K562 (cell line): ENCODE results near the gene TMEM117. TPM values are rescaled to one million over a fixed set of nuclear protein-coding genes. Genes with fewer than 3 reads are reported as not detected.

Source experiments
- ATAC-seq: fragments of 200-7000 bp; cut with Tn5 transposase; 3 replicates; pipeline ENCODE4 v1.9.1; 2020; ENCODE audit warnings: moderate library complexity
- BruUV-seq: library from RNA; stranded (reverse); fragments of 400-500 nt; replicated peaks from 2 replicates; lab custom pipeline; 2021; lab: Mats Ljungman, UMichigan
- CTCF ChIA-PET: fragments of 300-600 bp; formaldehyde crosslinking; extraction: SDS; loops from one replicate; lab custom pipeline; 2021; ENCODE audit warnings: low intra/inter-chr PET ratio; lab: Yijun Ruan, JAX
- POLR2A ChIA-PET: fragments of 300-600, 350-650 bp; sonication (Branson Sonifier 250); formaldehyde crosslinking; extraction: SDS; loops from one replicate; lab custom pipeline; 2021; ENCODE audit warnings: antibody characterized with exemption, inconsistent platforms; lab: Yijun Ruan, JAX
- DNase-seq, 4 experiments: peaks; one replicate each; pipeline versions ENCODE4 v3.0.0 to v3.0.0-alpha.2; 2011 to 2018; ENCODE audit warnings: low spot score in 3 of 4, mixed read lengths in 3 of 4; ENCODE audit errors: extremely low read depth in 1 of 4
- FAIRE-seq: peaks from 2 replicates; lab custom pipeline; 2011; peaks lifted over from hg19 to GRCh38; lab: Jason Lieb, UNC
- H2AFZ ChIP-seq: 2 replicates; pipeline ENCODE4 v1.6.0; 2011; ENCODE audit warnings: low read depth, low read length, control low read depth, inconsistent platforms
- H3K27ac ChIP-seq: fragments of 200-600 bp; 3 replicates; pipeline ENCODE4 v1.8.0; 2011; ENCODE audit warnings: low read depth, mild to moderate bottlenecking, control low read depth, inconsistent platforms, low read length, moderate library complexity, mixed read lengths; ENCODE audit errors: extremely low read depth
- H3K27me3 ChIP-seq, 2 experiments: fragments of 300-600 bp in 1 of 2; 2 replicates in 1 of 2; 3 replicates in 1 of 2; pipeline versions ENCODE4 v1.6.0 to v1.8.0; 2011; ENCODE audit warnings: inconsistent platforms in 2 of 2, low read length in 2 of 2, mild to moderate bottlenecking in 1 of 2, mixed read lengths in 1 of 2, moderate library complexity in 1 of 2; ENCODE audit not compliant: control insufficient read depth in 2 of 2, insufficient read depth in 2 of 2
- H3K36me3 ChIP-seq: fragments of 300-600 bp; 3 replicates; pipeline ENCODE4 v1.8.0; 2011; ENCODE audit warnings: mild to moderate bottlenecking, low read length, inconsistent platforms; ENCODE audit not compliant: control insufficient read depth, insufficient read depth
- H3K4me1 ChIP-seq, 2 experiments: fragments of 200-600 bp in 1 of 2; replicated peaks in 1 of 2; 2 replicates in 1 of 2; 3 replicates in 1 of 2; pipeline versions ENCODE4 v1.5.1 to v1.8.0; 2011; ENCODE audit warnings: inconsistent platforms in 2 of 2, low read length in 2 of 2, mild to moderate bottlenecking in 1 of 2, mixed read lengths in 1 of 2, moderate library complexity in 1 of 2; ENCODE audit not compliant: control insufficient read depth in 2 of 2, insufficient read depth in 2 of 2
- H3K4me2 ChIP-seq: 2 replicates; pipeline ENCODE4 v1.6.1; 2011; ENCODE audit warnings: low read length, control low read depth, inconsistent platforms, mixed read lengths; ENCODE audit not compliant: insufficient read depth
- H3K4me3 ChIP-seq: fragments of 200-600 bp; sonication (generic), shearing (Covaris generic); 2 replicates; pipeline ENCODE4 v1.5.1; 2016; ENCODE audit warnings: control low read depth, inconsistent platforms
- H3K79me2 ChIP-seq: fragments of 200-600 bp; 3 replicates; pipeline ENCODE4 v1.8.0; 2011; ENCODE audit warnings: low read length, inconsistent platforms; ENCODE audit not compliant: control insufficient read depth, insufficient read depth
- H3K9ac ChIP-seq, 2 experiments: 2 replicates each; pipeline versions ENCODE4 v1.6.0 to v1.6.1; 2011; ENCODE audit warnings: low read depth in 2 of 2, low read length in 2 of 2, control low read depth in 1 of 2, inconsistent platforms in 1 of 2, mild to moderate bottlenecking in 1 of 2, mixed read lengths in 1 of 2; ENCODE audit not compliant: insufficient read depth in 1 of 2
- H3K9me1 ChIP-seq: one replicate; pipeline ENCODE4 v1.6.0; 2011; ENCODE audit warnings: inconsistent platforms, mild to moderate bottlenecking, low read length, moderate library complexity; ENCODE audit not compliant: control insufficient read depth, insufficient read depth
- H3K9me3 ChIP-seq: replicated peaks from 2 replicates; pipeline ENCODE4 v1.5.1; 2011; ENCODE audit warnings: low read depth, low read length, inconsistent platforms; ENCODE audit not compliant: control insufficient read depth, insufficient read depth
- H4K20me1 ChIP-seq: replicated peaks from 2 replicates; pipeline ENCODE4 v1.6.1; 2011; ENCODE audit warnings: low read length, inconsistent platforms, mixed read lengths; ENCODE audit not compliant: control insufficient read depth, insufficient read depth
- CSDE1 ChIP-seq, 2 experiments: fragments of 450-650 bp; IDR thresholded peaks; 2 replicates each; pipeline ENCODE4 v1.6.1; 2016; ENCODE audit warnings: mild to moderate bottlenecking in 1 of 2
- OTX1 ChIP-seq: fragments of 450-650 bp; formaldehyde crosslinking; IDR thresholded peaks from 2 replicates; pipeline ENCODE4 v1.4.0; 2022; ENCODE audit warnings: mild to moderate bottlenecking
- ZNF507 ChIP-seq: conservative IDR thresholded peaks from 2 replicates; pipeline ENCODE4 v1.6.1; 2017; ENCODE audit warnings: missing genetic modification characterization, missing compliant biosample characterization
- ZNF586 ChIP-seq: fragments of 450-650 bp; formaldehyde crosslinking; conservative IDR thresholded peaks from 2 replicates; pipeline ENCODE4 v1.4.0; 2020; ENCODE audit warnings: mild to moderate bottlenecking, moderate library complexity
- WGBS: fragments of 100-300 bp; shearing (Covaris generic); methylation state at CpG from one replicate; pipeline ENCODE4 v1.1.6; 2016; ENCODE audit warnings: low coverage, mixed read lengths; ENCODE audit not compliant: insufficient coverage; ENCODE audit errors: missing lambda C conversion rate; 5-methylcytosine and 5-hydroxymethylcytosine counted together
- in situ Hi-C: fragments of 300-500 bp; cut with MboI; formaldehyde crosslinking; loops from 4 replicates; pipeline ENCODE4 v1.15.0; 2018; ENCODE audit warnings: inconsistent platforms, mixed read lengths
- intact Hi-C: fragments of 100-400 bp; cut with micrococcal nuclease; formaldehyde crosslinking; loops from 2 replicates; pipeline ENCODE4 v1.14.2; 2022
- polyA plus RNA-seq, 8 experiments: library from polyadenylated mRNA; depleted of rRNA in 4 of 8; stranded (reverse) in 5 of 8; unstranded in 3 of 8; fragments of >200 nt; fragmentation: Nextera tagmentation in 2 of 8; fragmentation: Illumina TruSeq in 1 of 8; extraction: Ambion mirVana in 2 of 8; extraction: Trizol in 1 of 8; gene quantifications; 2 replicates each; pipeline versions ENCODE4 v1.2.1 to v1.2.3, GENCODE V29; 2011 to 2014; ENCODE audit warnings: inconsistent platforms in 1 of 8, missing spikeins in 1 of 8
- total RNA-seq, 7 experiments: library from RNA; depleted of rRNA in 6 of 7; stranded (reverse); fragments of >200 nt in 6 of 7; fragmentation: Illumina TruSeq in 2 of 7; extraction: Trizol in 2 of 7; gene quantifications; 2 replicates each; pipeline versions ENCODE4 v1.2.1 to v1.2.3, GENCODE V29; 2011 to 2021; ENCODE audit warnings: low replicate concordance in 1 of 7
- TF ChIP-seq, protein P1 (sequence below): sonication (generic); IDR thresholded peaks from 2 replicates; pipeline ENCODE4 v1.6.1; 2016
- TF ChIP-seq, protein P2 (sequence below): fragments of 250-450 bp; sonication (Bioruptor Pico); IDR thresholded peaks from 2 replicates; pipeline ENCODE4 v1.8.0; 2021; ENCODE audit warnings: mild to moderate bottlenecking, moderate library complexity

TMEM117 gene
- total and polyA plus RNA-seq, 9 of the 15 experiments (the other 6 are each of a cell fraction or from before 2014, with no cell fraction given), result 0.31 to 2.8 (median 1.0) TPM

DNA sequence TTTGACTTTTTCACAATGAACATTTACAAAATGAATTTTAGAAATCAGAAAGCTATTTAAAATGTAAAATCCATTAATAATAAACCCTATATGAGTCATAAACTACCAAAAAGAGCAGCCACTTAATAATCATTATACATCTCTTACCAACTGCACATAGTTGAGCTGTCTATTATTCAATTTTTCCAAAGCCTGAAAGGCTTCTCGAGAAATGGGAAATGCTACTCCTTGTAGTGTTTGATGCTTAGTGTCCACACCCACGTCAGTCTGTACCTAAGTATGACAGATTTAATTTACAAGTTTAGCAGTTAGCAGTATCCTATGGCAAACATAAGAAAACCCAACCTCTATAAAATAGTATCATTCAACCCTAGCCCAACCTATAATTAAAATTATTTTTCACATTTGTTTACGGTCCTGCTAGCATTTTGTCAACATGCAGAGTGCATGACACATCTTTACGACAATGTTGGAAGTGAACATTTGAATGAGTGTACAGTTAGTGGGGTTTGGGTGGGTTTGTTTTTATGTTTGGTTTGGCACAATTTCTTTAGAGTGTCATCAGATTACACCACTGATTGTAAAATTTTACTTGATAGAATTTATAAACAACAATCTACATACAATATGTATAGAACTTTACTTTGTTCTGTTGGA lies 38.2 kb upstream of the TMEM117 start:
- no peak for FAIRE-seq
- no peak overlapping the region for H2AFZ ChIP-seq
- peaks cover 5% of the 10 kb centered on the region; the same call in 1 of the 3 replicates for H3K79me2 ChIP-seq
- no peak overlapping the region for H3K9ac ChIP-seq
- peaks cover 0 to 4% of the 10 kb centered on the region in 2 experiments; a peak in 1 of 5 replicates for H3K4me1 ChIP-seq
- no peaks in the 10 kb centered on the region for H3K27me3 ChIP-seq
- CTCF ChIA-PET, result no interaction called here
- DNase-seq, result no peak
- intact Hi-C loops (no loop called here), in situ Hi-C loops (no loop called here)
- H3K4me2 ChIP-seq, result no peak overlapping the region
- WGBS, result 90% methylated on average over 4 of the region's 4 CpGs
- peaks cover 77% of the 10 kb centered on the region for H3K36me3 ChIP-seq
- no TSS peak for BruUV-seq
- POLR2A ChIA-PET, result no interaction called here
- no peaks in the 10 kb centered on the region for H3K9me1 ChIP-seq
- H4K20me1 ChIP-seq, result no peaks in the 10 kb centered on the region
- H3K27ac ChIP-seq, result no peak overlapping the region
- no peak overlapping the region for H3K4me3 ChIP-seq
- H3K9me3 ChIP-seq, result no peaks in the 10 kb centered on the region
- ATAC-seq, result no peak
- TF ChIP-seq OTX1 (CRISPR knock-in tag) (no peak), CSDE1 (IDR thresholded peaks at IDR 0.05) (no peak), ZNF507 (tag) (no peak)

DNA sequence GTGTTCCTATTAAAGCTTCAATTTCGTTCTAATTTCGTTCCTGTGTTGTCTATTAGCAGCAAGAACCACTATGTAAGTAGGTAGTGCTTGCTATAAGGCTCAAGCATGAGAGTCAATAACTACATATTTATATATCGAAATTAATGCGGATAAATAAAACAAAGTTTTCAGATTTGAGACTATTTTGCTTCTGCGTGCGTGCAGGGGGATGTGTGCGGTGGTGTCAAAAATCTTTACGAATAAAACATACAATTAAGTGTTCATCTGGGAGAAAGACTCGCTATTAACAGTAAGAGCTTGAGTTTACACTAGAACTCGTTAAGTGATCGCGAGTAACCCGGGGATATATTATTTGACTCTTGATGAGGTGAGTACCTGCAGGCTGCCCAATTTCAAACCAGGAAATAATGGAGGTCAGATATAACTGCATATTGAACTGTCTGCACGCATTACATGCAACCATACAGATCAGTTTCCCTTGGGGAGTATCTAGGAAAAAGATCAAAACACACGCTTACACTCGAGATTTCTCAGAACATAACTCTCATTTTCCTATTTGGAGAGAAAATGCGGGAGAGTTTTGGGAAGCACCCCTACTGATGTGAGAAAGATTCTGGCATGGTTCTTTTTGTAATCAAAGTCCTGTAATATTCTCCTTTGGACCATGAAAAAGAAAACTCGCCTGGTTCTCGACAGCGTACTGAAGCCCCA lies 30.6 kb upstream of the TMEM117 start:
- 2% methylated on average over 20 of the region's 20 CpGs for WGBS
- intact Hi-C loops (loop anchor here (5.0 kb wide), 1 partner anchor 48 kb away; the partner anchor contains the start of genes IRAK4 and PUS7L), in situ Hi-C loops (no loop called here)
- Histone ChIP-seq H3K9me3 (no peaks in the 10 kb centered on the region), H3K9ac (peak overlapping the region; percentile 89 to 97), H3K27me3 (no peaks in the 10 kb centered on the region; a peak in 1 of 5 replicates), H3K9me1 (no peaks in the 10 kb centered on the region), H3K27ac (peak overlapping the region; percentile 92), H3K4me1 (peaks cover 0 to 2% of the 10 kb centered on the region in 2 experiments; a peak in 1 of 5 replicates), H4K20me1 (no peaks in the 10 kb centered on the region), H3K4me3 (peak overlapping the region; percentile 92), H3K79me2 (peaks cover 40% of the 10 kb centered on the region), H3K4me2 (peak overlapping the region; percentile 90), H2AFZ (peak overlapping the region; percentile 94), H3K36me3 (peaks cover 38% of the 10 kb centered on the region)
- ChIA-PET POLR2A (interaction anchor here (0.6 to 2.6 kb wide), 14 partner anchors 9 to 1100 kb away, joined by 3 to 12 read pairs (median 4); no protein-coding TSS in a partner anchor), CTCF (interaction anchor here (1.0 kb wide), 1 partner anchor 74 kb away, joined by 3 read pairs; no protein-coding TSS in a partner anchor)
- TSS peak; percentile 50 for BruUV-seq
- ATAC-seq (peak; percentile 37), FAIRE-seq (peak; percentile 63), DNase-seq (peak in 2 of 4 experiments; percentile 12 to 27)
- TF ChIP-seq, protein P1, sequence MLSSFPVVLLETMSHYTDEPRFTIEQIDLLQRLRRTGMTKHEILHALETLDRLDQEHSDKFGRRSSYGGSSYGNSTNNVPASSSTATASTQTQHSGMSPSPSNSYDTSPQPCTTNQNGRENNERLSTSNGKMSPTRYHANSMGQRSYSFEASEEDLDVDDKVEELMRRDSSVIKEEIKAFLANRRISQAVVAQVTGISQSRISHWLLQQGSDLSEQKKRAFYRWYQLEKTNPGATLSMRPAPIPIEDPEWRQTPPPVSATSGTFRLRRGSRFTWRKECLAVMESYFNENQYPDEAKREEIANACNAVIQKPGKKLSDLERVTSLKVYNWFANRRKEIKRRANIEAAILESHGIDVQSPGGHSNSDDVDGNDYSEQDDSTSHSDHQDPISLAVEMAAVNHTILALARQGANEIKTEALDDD, result 0 out of 2 replicates have a peak, but pooled peaks have one; percentile 18
- no peak for TF ChIP-seq ZNF586 (CRISPR knock-in tag)
- TF ChIP-seq, protein P2, sequence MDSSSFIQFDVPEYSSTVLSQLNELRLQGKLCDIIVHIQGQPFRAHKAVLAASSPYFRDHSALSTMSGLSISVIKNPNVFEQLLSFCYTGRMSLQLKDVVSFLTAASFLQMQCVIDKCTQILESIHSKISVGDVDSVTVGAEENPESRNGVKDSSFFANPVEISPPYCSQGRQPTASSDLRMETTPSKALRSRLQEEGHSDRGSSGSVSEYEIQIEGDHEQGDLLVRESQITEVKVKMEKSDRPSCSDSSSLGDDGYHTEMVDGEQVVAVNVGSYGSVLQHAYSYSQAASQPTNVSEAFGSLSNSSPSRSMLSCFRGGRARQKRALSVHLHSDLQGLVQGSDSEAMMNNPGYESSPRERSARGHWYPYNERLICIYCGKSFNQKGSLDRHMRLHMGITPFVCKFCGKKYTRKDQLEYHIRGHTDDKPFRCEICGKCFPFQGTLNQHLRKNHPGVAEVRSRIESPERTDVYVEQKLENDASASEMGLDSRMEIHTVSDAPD (CRISPR knock-in tag), result no peak
